ENCODE results near the gene ZNF691.

Gene ZNF691

DNA sequence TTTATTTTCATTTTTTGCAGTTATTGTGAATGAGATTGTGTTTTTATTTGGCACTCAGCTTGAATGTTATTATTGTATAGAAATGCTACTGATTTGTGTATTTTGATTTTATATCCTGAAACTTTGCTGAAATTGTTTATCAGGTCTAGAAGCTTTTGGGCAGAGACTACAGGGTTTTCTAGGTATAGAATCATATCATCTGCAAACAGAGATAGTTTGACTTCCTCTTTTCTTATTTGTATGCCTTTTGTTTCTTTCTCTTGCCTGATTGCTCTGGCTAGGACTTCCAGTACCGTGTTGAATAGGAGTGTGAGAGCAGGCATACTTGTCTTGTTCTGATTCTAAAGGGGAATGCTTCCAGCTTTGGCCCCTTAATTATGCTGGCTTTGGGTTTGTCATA is 27.3 kb downstream of the ZNF691 start:
- TF ChIP-seq CTCF (IDR thresholded peaks at IDR 0.05; ENCODE audit: low read depth, low read length, missing control alignments), result no peak
- DNase-seq (ENCODE audit: extremely low read depth, low read depth), result no peak
- no peak overlapping the region for H3K4me3 ChIP-seq (replicated peaks; ENCODE audit: low read depth, low read length)

DNA sequence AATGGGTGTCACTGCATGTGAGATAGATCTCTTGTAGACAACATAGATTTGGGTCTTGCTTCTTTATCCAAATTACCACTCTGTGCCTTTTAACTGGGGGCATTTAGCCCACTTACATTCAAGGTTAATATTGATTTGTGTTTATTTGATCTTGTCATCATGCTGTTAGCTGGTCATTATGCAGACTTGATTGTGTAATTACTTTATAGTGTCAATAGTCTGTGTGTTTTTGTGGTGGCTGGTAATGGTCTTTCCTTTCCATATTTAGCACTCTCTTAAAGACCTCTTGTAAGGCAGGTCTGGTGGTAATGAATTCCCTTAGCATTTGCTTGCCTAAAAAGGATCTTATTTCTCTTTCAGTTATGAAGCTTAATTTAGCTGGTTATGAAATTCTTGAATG is 29.6 kb downstream of the ZNF691 start:
- no peak overlapping the region for H3K4me3 ChIP-seq (replicated peaks; ENCODE audit: low read depth, low read length)
- no peak for TF ChIP-seq CTCF (IDR thresholded peaks at IDR 0.05; ENCODE audit: low read depth, low read length, missing control alignments)
- DNase-seq (ENCODE audit: extremely low read depth, low read depth), result no peak

GRCh38 chr1:42877380-42877779 is 31.0 kb downstream of the ZNF691 start:
- no peak for TF ChIP-seq CTCF (IDR thresholded peaks at IDR 0.05; ENCODE audit: low read depth, low read length, missing control alignments)
- DNase-seq (ENCODE audit: extremely low read depth, low read depth), result no peak
- no peak overlapping the region for H3K4me3 ChIP-seq (replicated peaks; ENCODE audit: low read depth, low read length)

GRCh38 chr1:42880384-42880783 is 34.0 kb downstream of the ZNF691 start:
- no peak for DNase-seq (ENCODE audit: extremely low read depth, low read depth)
- TF ChIP-seq CTCF (IDR thresholded peaks at IDR 0.05; ENCODE audit: low read depth, low read length, missing control alignments), result no peak
- H3K4me3 ChIP-seq (replicated peaks; ENCODE audit: low read depth, low read length), result no peak overlapping the region

GRCh38 chr1:42886046-42886739 is 39.8 kb downstream of the ZNF691 start:
- TF ChIP-seq CTCF (IDR thresholded peaks at IDR 0.05; ENCODE audit: low read depth, low read length, missing control alignments), result no peak
- H3K4me3 ChIP-seq (replicated peaks; ENCODE audit: low read depth, low read length), result no peak overlapping the region

GRCh38 chr1:42886800-42887199 is 40.4 kb downstream of the ZNF691 start:
- DNase-seq (ENCODE audit: extremely low read depth, low read depth), result no peak
- H3K4me3 ChIP-seq (replicated peaks; ENCODE audit: low read depth, low read length), result no peak overlapping the region
- no peak for TF ChIP-seq CTCF (IDR thresholded peaks at IDR 0.05; ENCODE audit: low read depth, low read length, missing control alignments)

More at GRCh38 chr1:42886046-42886739, 39.8 kb downstream of the ZNF691 start:
- no peak for DNase-seq (ENCODE audit: extremely low read depth, low read depth)

DNA sequence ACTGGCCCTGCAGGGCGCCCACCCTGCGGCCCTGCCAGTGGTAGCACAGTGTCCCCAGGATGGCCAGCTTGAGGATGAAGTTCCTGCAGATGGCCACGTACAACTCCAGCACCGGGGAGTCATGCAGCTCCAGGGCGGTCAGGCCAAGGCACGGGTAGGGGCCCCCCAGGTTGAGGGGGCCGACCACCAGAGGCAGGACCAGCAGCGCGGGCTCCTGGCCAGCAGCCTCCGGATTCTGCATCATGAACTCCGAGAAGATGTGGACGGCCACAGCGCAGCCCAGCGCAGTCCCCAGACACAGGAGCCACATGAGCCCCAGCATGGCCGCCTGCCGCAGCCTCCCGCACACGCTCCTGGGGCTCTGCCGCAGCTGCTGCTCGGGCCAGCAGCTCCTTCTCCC is 41.0 kb downstream of the ZNF691 start:
- DNase-seq (ENCODE audit: extremely low read depth, low read depth), result no peak
- no peak overlapping the region for H3K4me3 ChIP-seq (replicated peaks; ENCODE audit: low read depth, low read length)
- no peak for TF ChIP-seq CTCF (IDR thresholded peaks at IDR 0.05; ENCODE audit: low read depth, low read length, missing control alignments)
